PC-3 (cell line): ENCODE measurements around the gene ITM2C. TPM values are rescaled to one million over a fixed set of nuclear protein-coding genes. Genes with fewer than 3 reads are reported as not detected.

ENCODE experiments used
- ATAC-seq: fragments of 200-7000 bp; cut with Tn5 transposase; 2 replicates; pipeline ENCODE4 v1.9.1; 2020; ENCODE audit warnings: mild to moderate bottlenecking, moderate library complexity
- BruUV-seq: library from RNA; stranded (reverse); fragments of 400-500 nt; replicated peaks from 2 replicates; lab custom pipeline; 2021; lab: Mats Ljungman, UMichigan
- CTCF ChIA-PET: fragments of 300-600 bp; sonication (Branson Sonifier 250); formaldehyde crosslinking; loops from one replicate; lab custom pipeline; 2022; ENCODE audit warnings: antibody characterized with exemption; lab: Charles Lee
- POLR2A ChIA-PET: fragments of 300-600 bp; sonication (Branson Sonifier 250); formaldehyde crosslinking; loops from one replicate; lab custom pipeline; 2022; ENCODE audit warnings: antibody characterized with exemption; ENCODE audit not compliant: unreplicated experiment; lab: Charles Lee
- DNase-seq: peaks from one replicate; pipeline ENCODE4 v3.0.0-alpha.2; 2015
- H2AFZ ChIP-seq: fragments of 300-600 bp; sonication (generic); 2 replicates; pipeline ENCODE4 v1.6.0; 2016; ENCODE audit warnings: antibody characterized with exemption, low read length
- H3F3A ChIP-seq: fragments of 300-600 bp; sonication (generic); one replicate; pipeline ENCODE4 v1.6.0; 2017; ENCODE audit warnings: antibody characterized with exemption, low read length, control low read depth, mild to moderate bottlenecking; ENCODE audit not compliant: unreplicated experiment
- H3K27ac ChIP-seq: fragments of 300-600 bp; sonication (generic); 2 replicates; pipeline ENCODE4 v1.5.1; 2016; ENCODE audit warnings: mild to moderate bottlenecking, low read length
- H3K27me3 ChIP-seq: fragments of 300-600 bp; sonication (generic); 2 replicates; pipeline ENCODE4 v1.6.1; 2016; ENCODE audit warnings: low read length, mixed read lengths
- H3K36me3 ChIP-seq: fragments of 300-600 bp; sonication (generic); 2 replicates; pipeline ENCODE4 v1.6.1; 2016; ENCODE audit warnings: low read depth, mixed run types, low read length, mixed read lengths
- H3K4me1 ChIP-seq: fragments of 300-600 bp; sonication (generic); 2 replicates; pipeline ENCODE4 v1.5.1; 2016; ENCODE audit warnings: low read length; ENCODE audit not compliant: insufficient read depth
- H3K4me2 ChIP-seq: fragments of 300-600 bp; sonication (generic); 2 replicates; pipeline ENCODE4 v1.6.0; 2016; ENCODE audit warnings: low read length
- H3K4me3 ChIP-seq: fragments of 300-600 bp; sonication (generic); 2 replicates; pipeline ENCODE4 v1.5.1; 2016; ENCODE audit warnings: mild to moderate bottlenecking, low read length, mixed read lengths
- H3K79me2 ChIP-seq: fragments of 300-600 bp; sonication (generic); 2 replicates; pipeline ENCODE4 v1.6.1; 2017; ENCODE audit warnings: low read length, mixed read lengths
- H3K9ac ChIP-seq: fragments of 300-600 bp; sonication (generic); 2 replicates; pipeline ENCODE4 v1.6.0; 2016; ENCODE audit warnings: mild to moderate bottlenecking, low read length
- H3K9me2 ChIP-seq: fragments of 300-600 bp; sonication (generic); replicated peaks from 2 replicates; pipeline ENCODE4 v1.6.1; 2016; ENCODE audit warnings: mixed run types, low read length, mixed read lengths
- H3K9me3 ChIP-seq: fragments of 300-600 bp; sonication (generic); 2 replicates; pipeline ENCODE4 v1.6.1; 2016; ENCODE audit warnings: low read length, mixed read lengths
- H4K20me1 ChIP-seq: fragments of 300-600 bp; sonication (generic); 2 replicates; pipeline ENCODE4 v1.6.1; 2016; ENCODE audit warnings: low read length, mixed read lengths
- EZH2 ChIP-seq: fragments of 300-600 bp; sonication (generic); IDR thresholded peaks from one replicate; pipeline ENCODE4 v1.6.1; 2017; ENCODE audit warnings: antibody characterized with exemption, mild to moderate bottlenecking, low read length; ENCODE audit not compliant: unreplicated experiment
- EZH2phosphoT487 ChIP-seq: fragments of 300-600 bp; sonication (generic); IDR thresholded peaks from 2 replicates; pipeline ENCODE4 v1.6.1; 2018; ENCODE audit warnings: mild to moderate bottlenecking, antibody characterized with exemption, low read length, borderline replicate concordance
- intact Hi-C: fragments of 100-400 bp; cut with micrococcal nuclease; formaldehyde crosslinking; loops from 2 replicates; pipeline ENCODE4 v1.9.0; 2023
- total RNA-seq: library from RNA; depleted of rRNA; stranded (reverse); fragments of >200 nt; gene quantifications from 2 replicates; pipeline ENCODE4 v1.2.3, GENCODE V29; 2014
- TF ChIP-seq, protein P1 (sequence below): fragments of 300-600 bp; sonication (generic); conservative IDR thresholded peaks from 2 replicates; pipeline ENCODE4 v1.5.1; 2017; ENCODE audit warnings: antibody characterized with exemption, low read depth, mild to moderate bottlenecking, low read length

ITM2C gene
- total RNA-seq, 1 experiment from 2014 or later, result 111 TPM

DNA sequence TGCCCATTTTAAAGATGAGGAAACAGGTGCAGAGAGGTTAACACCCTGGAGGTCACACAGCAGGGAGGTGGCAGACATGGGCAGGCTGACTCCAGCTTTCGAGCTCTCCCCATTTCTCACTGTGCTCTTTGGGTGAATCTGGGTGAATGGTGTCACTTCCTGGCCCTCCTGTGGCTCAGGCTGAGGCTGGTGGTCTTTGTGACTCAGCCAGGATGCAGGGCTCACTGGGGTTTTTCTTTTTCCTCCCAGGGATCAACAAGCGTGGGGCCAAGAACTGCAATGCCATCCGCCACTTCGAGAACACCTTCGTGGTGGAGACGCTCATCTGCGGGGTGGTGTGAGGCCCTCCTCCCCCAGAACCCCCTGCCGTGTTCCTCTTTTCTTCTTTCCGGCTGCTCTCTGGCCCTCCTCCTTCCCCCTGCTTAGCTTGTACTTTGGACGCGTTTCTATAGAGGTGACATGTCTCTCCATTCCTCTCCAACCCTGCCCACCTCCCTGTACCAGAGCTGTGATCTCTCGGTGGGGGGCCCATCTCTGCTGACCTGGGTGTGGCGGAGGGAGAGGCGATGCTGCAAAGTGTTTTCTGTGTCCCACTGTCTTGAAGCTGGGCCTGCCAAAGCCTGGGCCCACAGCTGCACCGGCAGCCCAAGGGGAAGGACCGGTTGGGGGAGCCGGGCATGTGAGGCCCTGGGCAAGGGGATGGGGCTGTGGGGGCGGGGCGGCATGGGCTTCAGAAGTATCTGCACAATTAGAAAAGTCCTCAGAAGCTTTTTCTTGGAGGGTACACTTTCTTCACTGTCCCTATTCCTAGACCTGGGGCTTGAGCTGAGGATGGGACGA lies 13.2 kb downstream of the ITM2C start:
- ATAC-seq (no peak), DNase-seq (no peak)
- H3K27ac ChIP-seq, result no peak overlapping the region
- no peaks in the 10 kb centered on the region for H4K20me1 ChIP-seq
- no peak overlapping the region for H2AFZ ChIP-seq
- H3K9me3 ChIP-seq, result no peaks in the 10 kb centered on the region
- no peak overlapping the region for H3K4me2 ChIP-seq
- BruUV-seq, result no TSS peak
- CTCF ChIA-PET, result no interaction called here
- no peaks in the 10 kb centered on the region for H3K9me2 ChIP-seq
- no peak overlapping the region for H3K4me3 ChIP-seq
- H3K79me2 ChIP-seq, result no peaks in the 10 kb centered on the region
- H3K9ac ChIP-seq, result no peak overlapping the region
- no peaks in the 10 kb centered on the region for H3K36me3 ChIP-seq
- TF ChIP-seq EZH2phosphoT487 (no peak), EZH2 (no peak)
- TF ChIP-seq, protein P1, sequence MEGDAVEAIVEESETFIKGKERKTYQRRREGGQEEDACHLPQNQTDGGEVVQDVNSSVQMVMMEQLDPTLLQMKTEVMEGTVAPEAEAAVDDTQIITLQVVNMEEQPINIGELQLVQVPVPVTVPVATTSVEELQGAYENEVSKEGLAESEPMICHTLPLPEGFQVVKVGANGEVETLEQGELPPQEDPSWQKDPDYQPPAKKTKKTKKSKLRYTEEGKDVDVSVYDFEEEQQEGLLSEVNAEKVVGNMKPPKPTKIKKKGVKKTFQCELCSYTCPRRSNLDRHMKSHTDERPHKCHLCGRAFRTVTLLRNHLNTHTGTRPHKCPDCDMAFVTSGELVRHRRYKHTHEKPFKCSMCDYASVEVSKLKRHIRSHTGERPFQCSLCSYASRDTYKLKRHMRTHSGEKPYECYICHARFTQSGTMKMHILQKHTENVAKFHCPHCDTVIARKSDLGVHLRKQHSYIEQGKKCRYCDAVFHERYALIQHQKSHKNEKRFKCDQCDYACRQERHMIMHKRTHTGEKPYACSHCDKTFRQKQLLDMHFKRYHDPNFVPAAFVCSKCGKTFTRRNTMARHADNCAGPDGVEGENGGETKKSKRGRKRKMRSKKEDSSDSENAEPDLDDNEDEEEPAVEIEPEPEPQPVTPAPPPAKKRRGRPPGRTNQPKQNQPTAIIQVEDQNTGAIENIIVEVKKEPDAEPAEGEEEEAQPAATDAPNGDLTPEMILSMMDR, result no peak
- intact Hi-C loops, result no loop called here
- H3K27me3 ChIP-seq, result no peaks in the 10 kb centered on the region
- POLR2A ChIA-PET, result no interaction called here
- no peaks in the 10 kb centered on the region for H3F3A ChIP-seq
- no peaks in the 10 kb centered on the region for H3K4me1 ChIP-seq

DNA sequence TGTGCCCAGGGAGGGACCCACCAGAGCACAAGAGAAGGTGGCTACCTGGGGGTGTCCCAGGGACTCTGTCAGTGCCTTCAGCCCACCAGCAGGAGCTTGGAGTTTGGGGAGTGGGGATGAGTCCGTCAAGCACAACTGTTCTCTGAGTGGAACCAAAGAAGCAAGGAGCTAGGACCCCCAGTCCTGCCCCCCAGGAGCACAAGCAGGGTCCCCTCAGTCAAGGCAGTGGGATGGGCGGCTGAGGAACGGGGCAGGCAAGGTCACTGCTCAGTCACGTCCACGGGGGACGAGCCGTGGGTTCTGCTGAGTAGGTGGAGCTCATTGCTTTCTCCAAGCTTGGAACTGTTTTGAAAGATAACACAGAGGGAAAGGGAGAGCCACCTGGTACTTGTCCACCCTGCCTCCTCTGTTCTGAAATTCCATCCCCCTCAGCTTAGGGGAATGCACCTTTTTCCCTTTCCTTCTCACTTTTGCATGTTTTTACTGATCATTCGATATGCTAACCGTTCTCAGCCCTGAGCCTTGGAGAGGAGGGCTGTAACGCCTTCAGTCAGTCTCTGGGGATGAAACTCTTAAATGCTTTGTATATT lies 14.0 kb downstream of the ITM2C start:
- POLR2A ChIA-PET, result no interaction called here
- H4K20me1 ChIP-seq, result no peaks in the 10 kb centered on the region
- H2AFZ ChIP-seq, result no peak overlapping the region
- H3F3A ChIP-seq, result no peaks in the 10 kb centered on the region
- no peak overlapping the region for H3K27ac ChIP-seq
- no peak for TF ChIP-seq EZH2
- no peak for TF ChIP-seq EZH2phosphoT487
- TF ChIP-seq, protein P1, result no peak
- no peaks in the 10 kb centered on the region for H3K79me2 ChIP-seq
- CTCF ChIA-PET, result no interaction called here
- no peaks in the 10 kb centered on the region for H3K9me3 ChIP-seq
- BruUV-seq, result TSS peak; percentile 81
- intact Hi-C loops, result no loop called here
- H3K9ac ChIP-seq, result no peak overlapping the region
- no peaks in the 10 kb centered on the region for H3K27me3 ChIP-seq
- ATAC-seq (no peak), DNase-seq (no peak)
- no peaks in the 10 kb centered on the region for H3K36me3 ChIP-seq
- H3K9me2 ChIP-seq, result no peaks in the 10 kb centered on the region
- no peak overlapping the region for H3K4me3 ChIP-seq
- H3K4me1 ChIP-seq, result no peaks in the 10 kb centered on the region
- H3K4me2 ChIP-seq, result no peak overlapping the region
